Osteocyte (in vitro differentiated cells): ENCODE data around the gene PABPN1L. TPM values are rescaled to one million over a fixed set of nuclear protein-coding genes. Genes with fewer than 3 reads are reported as not detected.
A peak's percentile ranks its signal among the peaks of the same experiment; 100 is the strongest.

ENCODE experiments used
- DNase-seq: peaks from one replicate; pipeline ENCODE4 v3.0.0; 2021; ENCODE audit warnings: mixed read lengths; ENCODE audit not compliant: unreplicated experiment; ENCODE audit errors: extremely low spot score
- H3K27ac Mint-ChIP-seq: one replicate; pipeline ENCODE4 v1.8.0; 2021; ENCODE audit warnings: mild to moderate bottlenecking, mixed read lengths; ENCODE audit not compliant: unreplicated experiment
- H3K27me3 Mint-ChIP-seq: one replicate; pipeline ENCODE4 v1.8.0; 2021; ENCODE audit warnings: mixed read lengths; ENCODE audit not compliant: unreplicated experiment
- H3K36me3 Mint-ChIP-seq: one replicate; pipeline ENCODE4 v1.8.0; 2021; ENCODE audit warnings: mixed read lengths; ENCODE audit not compliant: unreplicated experiment
- H3K4me1 Mint-ChIP-seq: one replicate; pipeline ENCODE4 v1.8.0; 2021; ENCODE audit warnings: mixed read lengths; ENCODE audit not compliant: unreplicated experiment
- H3K4me3 Mint-ChIP-seq: one replicate; pipeline ENCODE4 v1.8.0; 2021; ENCODE audit warnings: mild to moderate bottlenecking, moderate library complexity, mixed read lengths; ENCODE audit not compliant: unreplicated experiment
- H3K9me3 Mint-ChIP-seq: one replicate; pipeline ENCODE4 v1.8.0; 2021; ENCODE audit warnings: mixed read lengths; ENCODE audit not compliant: unreplicated experiment
- CTCF ChIP-seq: fragments of 200-600 bp; sonication (generic); IDR thresholded peaks from 2 replicates; pipeline ENCODE4 v1.5.0; 2021; ENCODE audit warnings: antibody characterized with exemption, mild to moderate bottlenecking, moderate library complexity
- total RNA-seq: library from RNA; stranded (reverse); gene quantifications from 2 replicates; pipeline ENCODE4 v1.2.1, GENCODE V29; 2021

The PABPN1L gene
- total RNA-seq, 1 donor from 2014 or later: not detected

GRCh38 chr16:88856828-88857727 is 9.4 kb downstream of the PABPN1L start, which contains the start of the genes GALNS and TRAPPC2L:
Gene GALNS, minus strand, starts transcription at chr16:88856947. Its CDS starts 70 bp downstream, at chr16:88856877.
Gene TRAPPC2L, plus strand, starts transcription at chr16:88857127. Its CDS starts 24 bp downstream, at chr16:88857151.
- H3K27ac Mint-ChIP-seq: peak within 1 kb of the TSS; percentile 86
- H3K9me3 Mint-ChIP-seq: no peaks in the 10 kb centered on the region
- peaks cover 18% of the 10 kb centered on the region for H3K36me3 Mint-ChIP-seq
- no peak for TF ChIP-seq CTCF
- peaks cover 19% of the 10 kb centered on the region for H3K4me1 Mint-ChIP-seq
- DNase-seq: peak; percentile 100
- no peaks in the 10 kb centered on the region for H3K27me3 Mint-ChIP-seq
- H3K4me3 Mint-ChIP-seq: peak within 1 kb of the TSS; percentile 89

DNA sequence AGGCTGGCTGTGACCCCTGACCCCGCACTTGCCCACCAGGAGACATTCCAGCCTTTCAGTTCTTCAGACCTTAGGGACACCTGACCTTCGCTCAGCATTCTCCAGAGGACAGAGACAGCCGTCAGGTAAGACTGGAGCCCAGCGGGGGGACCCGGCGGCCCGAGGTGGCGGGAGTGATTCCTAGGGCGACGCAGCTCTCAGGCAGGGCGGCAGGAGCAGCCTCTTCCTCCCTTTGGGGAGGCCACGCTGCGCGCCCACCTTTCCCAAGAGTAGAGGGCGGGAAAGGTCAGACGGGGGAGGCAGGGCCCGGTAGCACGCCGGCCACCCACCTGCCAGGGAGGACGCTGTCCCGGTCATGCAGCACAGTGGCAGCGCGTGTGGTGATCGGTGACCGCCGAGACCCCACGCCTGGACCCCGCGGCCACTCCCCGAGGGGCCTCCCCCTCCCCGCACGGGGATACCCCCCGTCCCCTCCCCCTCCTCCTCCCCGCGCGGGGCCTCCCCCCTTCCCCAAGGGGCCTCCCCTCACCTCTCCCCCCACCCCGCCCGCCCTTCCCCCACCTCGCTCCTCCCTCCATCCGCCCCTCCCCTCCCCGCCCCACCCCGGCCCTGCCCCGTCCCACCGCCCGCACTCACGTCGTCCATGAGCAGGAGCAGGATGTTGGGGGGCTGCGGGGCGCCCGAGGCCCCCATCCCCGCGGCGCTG is 10.2 kb downstream of the PABPN1L start:
- no peaks in the 10 kb centered on the region for H3K27me3 Mint-ChIP-seq
- H3K4me1 Mint-ChIP-seq: peaks cover 19% of the 10 kb centered on the region
- peak overlapping the region; percentile 75 for H3K4me3 Mint-ChIP-seq
- H3K9me3 Mint-ChIP-seq: no peaks in the 10 kb centered on the region
- peak overlapping the region; percentile 47 for H3K27ac Mint-ChIP-seq
- TF ChIP-seq CTCF: no peak
- peaks cover 20% of the 10 kb centered on the region for H3K36me3 Mint-ChIP-seq
- no peak for DNase-seq

DNA sequence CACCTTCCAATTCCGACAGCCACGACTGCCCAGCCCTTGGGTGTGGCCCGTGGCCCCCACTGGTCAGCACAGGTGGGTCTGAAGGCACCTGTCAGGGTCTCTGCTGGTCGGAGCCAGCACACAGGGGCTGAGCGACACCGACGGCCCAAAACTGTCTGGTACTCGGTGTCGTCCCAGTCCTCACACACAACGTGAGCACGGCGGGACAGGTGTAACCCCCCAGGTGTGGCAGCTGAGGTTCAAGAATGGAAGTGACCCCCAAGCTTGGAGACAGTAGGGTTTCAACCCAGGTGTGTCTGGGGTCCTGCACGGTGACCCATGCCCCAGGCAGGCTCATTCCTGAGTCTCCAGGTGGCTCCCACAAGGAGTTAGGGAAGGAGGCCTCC is 10.7 kb downstream of the PABPN1L start:
- DNase-seq: no peak
- H3K9me3 Mint-ChIP-seq: no peaks in the 10 kb centered on the region
- H3K36me3 Mint-ChIP-seq: peaks cover 16% of the 10 kb centered on the region
- H3K4me3 Mint-ChIP-seq: peak overlapping the region; percentile 75
- peaks cover 19% of the 10 kb centered on the region for H3K4me1 Mint-ChIP-seq
- H3K27me3 Mint-ChIP-seq: no peaks in the 10 kb centered on the region
- no peak for TF ChIP-seq CTCF
- peak overlapping the region; percentile 47 for H3K27ac Mint-ChIP-seq

- H3K27ac Mint-ChIP-seq: no peak overlapping the region
Observed at GRCh38 chr16:88855176-88855575, 11.3 kb downstream of the PABPN1L start.

More at GRCh38 chr16:88855176-88855575, 11.3 kb downstream of the PABPN1L start:
- peak overlapping the region; percentile 75 for H3K4me3 Mint-ChIP-seq
- H3K36me3 Mint-ChIP-seq: peaks cover 11% of the 10 kb centered on the region
- no peaks in the 10 kb centered on the region for H3K9me3 Mint-ChIP-seq
- H3K4me1 Mint-ChIP-seq: peaks cover 19% of the 10 kb centered on the region
- no peak for DNase-seq
- TF ChIP-seq CTCF: no peak
- H3K27me3 Mint-ChIP-seq: no peaks in the 10 kb centered on the region
